OCI-LY7 (cell line): ENCODE measurements around the gene SHC1. TPM values are rescaled to one million over a fixed set of nuclear protein-coding genes. Genes with fewer than 3 reads are reported as not detected.
A peak's percentile ranks its signal among the peaks of the same experiment; 100 is the strongest.

Experiments
- BruUV-seq: library from RNA; stranded (reverse); fragments of 400-500 nt; replicated peaks from 2 replicates; lab custom pipeline; 2021; lab: Mats Ljungman, UMichigan
- CTCF ChIA-PET: fragments of 300-600 bp; sonication (Branson Sonifier 250); formaldehyde crosslinking; loops from one replicate; lab custom pipeline; 2022; ENCODE audit warnings: antibody characterized with exemption; ENCODE audit not compliant: unreplicated experiment; lab: Charles Lee
- POLR2A ChIA-PET: fragments of 300-600 bp; sonication (Branson Sonifier 250); formaldehyde crosslinking; loops from one replicate; lab custom pipeline; 2022; ENCODE audit warnings: antibody characterized with exemption; lab: Charles Lee
- DNase-seq: peaks from one replicate; pipeline ENCODE4 v3.0.0-alpha.2; 2015; ENCODE audit warnings: low spot score
- H2AFZ ChIP-seq: fragments of 200-600 bp; sonication (generic), shearing (Covaris generic); 2 replicates; pipeline ENCODE4 v1.6.1; 2014; ENCODE audit warnings: mild to moderate bottlenecking, antibody characterized with exemption, low read length, moderate library complexity
- H3K27ac ChIP-seq: fragments of 200-600 bp; sonication (generic); 2 replicates; pipeline ENCODE4 v1.5.1; 2014; ENCODE audit warnings: mixed run types, low read depth, mild to moderate bottlenecking, moderate library complexity, low read length, inconsistent platforms; ENCODE audit not compliant: poor library complexity, severe bottlenecking
- H3K36me3 ChIP-seq: fragments of 200-600 bp; sonication (generic); 2 replicates; pipeline ENCODE4 v1.6.1; 2014; ENCODE audit warnings: mild to moderate bottlenecking, antibody characterized with exemption, low read length, moderate library complexity, mixed read lengths; ENCODE audit not compliant: insufficient read depth
- H3K4me1 ChIP-seq: fragments of 200-600 bp; sonication (generic); 2 replicates; pipeline ENCODE4 v1.5.1; 2014; ENCODE audit warnings: mild to moderate bottlenecking, low read length; ENCODE audit not compliant: insufficient read depth, poor library complexity, severe bottlenecking
- H3K4me2 ChIP-seq: fragments of 200-600 bp; sonication (generic); 2 replicates; pipeline ENCODE4 v1.6.1; 2014; ENCODE audit warnings: mild to moderate bottlenecking, low read length
- H3K4me3 ChIP-seq: fragments of 200-600 bp; sonication (generic); 2 replicates; pipeline ENCODE4 v1.5.1; 2014; ENCODE audit warnings: mild to moderate bottlenecking, low read depth, low read length; ENCODE audit not compliant: poor library complexity, severe bottlenecking
- H3K79me2 ChIP-seq: fragments of 200-600 bp; sonication (generic); 2 replicates; pipeline ENCODE4 v1.6.1; 2016; ENCODE audit warnings: low read depth, mild to moderate bottlenecking, low read length, moderate library complexity, mixed read lengths; ENCODE audit not compliant: insufficient read depth
- H3K9me2 ChIP-seq: fragments of 200-600 bp; sonication (generic); 2 replicates; pipeline ENCODE4 v1.6.1; 2016; ENCODE audit warnings: mild to moderate bottlenecking, low read length, mixed read lengths; ENCODE audit not compliant: insufficient read depth
- H3K9me3 ChIP-seq: fragments of 200-600 bp; sonication (generic); 2 replicates; pipeline ENCODE4 v1.6.1; 2014; ENCODE audit warnings: mild to moderate bottlenecking, mixed run types, low read length, mixed read lengths
- H4K20me1 ChIP-seq: fragments of 200-600 bp; sonication (generic); 2 replicates; pipeline ENCODE4 v1.6.1; 2014; ENCODE audit warnings: mild to moderate bottlenecking, antibody characterized with exemption, low read length, moderate library complexity, mixed read lengths; ENCODE audit not compliant: insufficient read depth
- EZH2phosphoT487 ChIP-seq: fragments of 200-600 bp; sonication (generic); IDR thresholded peaks from 2 replicates; pipeline ENCODE4 v1.6.1; 2018; ENCODE audit warnings: low read depth, borderline replicate concordance, mild to moderate bottlenecking, mixed run types, antibody characterized with exemption, low read length, moderate library complexity, mixed read lengths
- intact Hi-C: fragments of 100-400 bp; cut with micrococcal nuclease; formaldehyde crosslinking; loops from one replicate; pipeline ENCODE4 v1.10.0; 2022; ENCODE audit not compliant: unreplicated experiment
- total RNA-seq, 2 experiments: library from RNA; depleted of rRNA in 1 of 2; stranded (reverse); fragments of >200 nt in 1 of 2; shearing (Covaris generic) in 1 of 2; gene quantifications; 2 replicates each; pipeline ENCODE4 v1.2.3, GENCODE V29; 2014 to 2022
- TF ChIP-seq, protein P1 (sequence below): fragments of 200-600 bp; sonication (generic); conservative IDR thresholded peaks from 2 replicates; pipeline ENCODE4 v1.5.1; 2014; ENCODE audit warnings: mild to moderate bottlenecking, antibody characterized with exemption, low read length, moderate library complexity, mixed read lengths

The SHC1 gene
- total RNA-seq, 2 experiments from 2014 or later = 37.6 to 77.4 TPM

DNA sequence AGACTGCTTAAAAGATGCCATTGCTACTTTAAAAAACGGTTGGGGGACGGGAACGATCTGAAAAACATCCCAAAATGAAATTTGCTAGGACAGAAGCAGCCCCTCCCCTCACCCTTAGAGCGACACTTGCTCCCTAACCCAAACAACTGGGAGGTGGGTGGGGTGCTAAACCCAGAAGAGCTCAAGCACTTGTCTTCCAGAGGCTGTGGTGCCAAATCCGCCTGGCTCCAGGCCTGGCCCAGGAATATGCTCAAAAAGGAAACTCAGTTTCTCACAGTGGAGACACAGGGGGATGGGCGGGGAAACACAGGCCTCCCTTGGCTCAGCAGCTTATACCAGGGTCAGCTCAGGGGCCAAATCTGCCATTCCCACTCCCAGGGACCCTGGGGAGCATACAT is 14.0 kb downstream of the SHC1 start:
- H3K4me3 ChIP-seq = peak overlapping the region; percentile 72
- H3K9me2 ChIP-seq = no peaks in the 10 kb centered on the region
- ChIA-PET POLR2A (interaction anchor here (1.0 to 1.3 kb wide), 6 partner anchors 15 to 100 kb away, joined by 3 to 8 read pairs (median 4); partner anchors contain the start of genes FLAD1 and PMVK), CTCF (interaction anchor here (1.3 kb wide), 1 partner anchor 66 kb away, joined by 3 read pairs; no protein-coding TSS in a partner anchor)
- no TSS peak for BruUV-seq
- H3K4me2 ChIP-seq = peak overlapping the region; percentile 85
- H3K27ac ChIP-seq = peak overlapping the region; percentile 87
- H3K36me3 ChIP-seq = peaks cover 29% of the 10 kb centered on the region
- no peaks in the 10 kb centered on the region for H3K9me3 ChIP-seq
- H3K4me1 ChIP-seq = peaks cover 63% of the 10 kb centered on the region
- no peak for DNase-seq
- H4K20me1 ChIP-seq = 0 out of 2 replicates have a peak, but pooled peaks cover 4% of the 10 kb centered on the region
- peaks cover 47% of the 10 kb centered on the region for H3K79me2 ChIP-seq
- no peak for TF ChIP-seq EZH2phosphoT487
- TF ChIP-seq, protein P1, sequence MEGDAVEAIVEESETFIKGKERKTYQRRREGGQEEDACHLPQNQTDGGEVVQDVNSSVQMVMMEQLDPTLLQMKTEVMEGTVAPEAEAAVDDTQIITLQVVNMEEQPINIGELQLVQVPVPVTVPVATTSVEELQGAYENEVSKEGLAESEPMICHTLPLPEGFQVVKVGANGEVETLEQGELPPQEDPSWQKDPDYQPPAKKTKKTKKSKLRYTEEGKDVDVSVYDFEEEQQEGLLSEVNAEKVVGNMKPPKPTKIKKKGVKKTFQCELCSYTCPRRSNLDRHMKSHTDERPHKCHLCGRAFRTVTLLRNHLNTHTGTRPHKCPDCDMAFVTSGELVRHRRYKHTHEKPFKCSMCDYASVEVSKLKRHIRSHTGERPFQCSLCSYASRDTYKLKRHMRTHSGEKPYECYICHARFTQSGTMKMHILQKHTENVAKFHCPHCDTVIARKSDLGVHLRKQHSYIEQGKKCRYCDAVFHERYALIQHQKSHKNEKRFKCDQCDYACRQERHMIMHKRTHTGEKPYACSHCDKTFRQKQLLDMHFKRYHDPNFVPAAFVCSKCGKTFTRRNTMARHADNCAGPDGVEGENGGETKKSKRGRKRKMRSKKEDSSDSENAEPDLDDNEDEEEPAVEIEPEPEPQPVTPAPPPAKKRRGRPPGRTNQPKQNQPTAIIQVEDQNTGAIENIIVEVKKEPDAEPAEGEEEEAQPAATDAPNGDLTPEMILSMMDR = no peak
- intact Hi-C loops = no loop called here
- no peak overlapping the region for H2AFZ ChIP-seq

DNA sequence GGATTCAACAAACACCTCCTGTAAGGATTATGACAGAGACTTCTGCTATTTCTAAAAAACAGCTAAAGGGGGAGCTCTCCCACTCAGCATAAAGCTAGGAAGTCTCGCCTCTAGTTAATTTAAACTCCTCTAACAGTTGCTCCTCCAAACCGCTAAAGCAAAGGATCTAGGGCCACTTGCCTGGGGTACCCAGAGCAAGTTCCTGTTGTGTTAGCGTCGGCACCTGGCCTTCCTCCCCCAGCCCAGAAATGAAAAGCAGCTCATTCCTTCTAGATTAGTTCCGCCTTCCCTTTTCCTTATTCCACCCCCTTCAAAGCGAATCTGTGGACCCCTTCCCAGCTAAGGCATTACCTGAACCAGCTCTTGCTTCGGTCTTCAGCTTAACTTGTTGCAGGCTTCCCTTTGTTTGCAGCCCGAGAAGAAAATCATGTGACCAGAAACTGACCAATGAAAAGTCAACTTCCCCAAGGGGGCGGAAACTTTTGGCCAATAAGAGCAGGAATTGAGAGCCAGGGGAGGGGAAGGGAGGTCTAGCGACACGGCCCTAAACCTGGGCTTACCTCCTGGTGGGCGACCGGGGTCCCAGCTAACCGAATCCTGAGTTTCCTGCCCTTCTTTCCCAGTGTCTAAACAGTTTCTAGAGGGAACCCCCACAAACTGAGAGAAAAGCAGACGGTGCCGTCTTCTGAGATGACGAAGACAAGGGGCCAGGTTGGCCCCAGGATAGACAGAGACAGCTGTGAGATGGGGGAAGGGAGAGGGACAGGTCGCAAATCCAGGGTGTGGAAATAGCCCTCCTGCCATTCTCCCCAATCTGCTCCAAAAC is 14.6 kb downstream of the SHC1 start, which contains the start of gene PBXIP1:
PBXIP1 (minus strand) TSS at position 382 of the 826 bp plus-strand sequence. CDS start 2,378 bp downstream, outside the sequence.
- no peak within 1 kb of the TSS for H2AFZ ChIP-seq
- peak within 1 kb of the TSS; percentile 85 for H3K4me2 ChIP-seq
- 0 out of 2 replicates have a peak, but pooled peaks cover 4% of the 10 kb centered on the region for H4K20me1 ChIP-seq
- POLR2A ChIA-PET = interaction anchor here (0.6 to 1.3 kb wide), 9 partner anchors 16 to 191 kb away, joined by 3 to 8 read pairs (median 4); partner anchors contain the start of genes FLAD1 and PMVK
- H3K9me2 ChIP-seq = no peaks in the 10 kb centered on the region
- BruUV-seq = no TSS peak
- intact Hi-C loops = no loop called here
- peak within 1 kb of the TSS; percentile 87 for H3K27ac ChIP-seq
- H3K36me3 ChIP-seq = peaks cover 32% of the 10 kb centered on the region
- no peak for TF ChIP-seq EZH2phosphoT487
- TF ChIP-seq, protein P1 = peak; percentile 65
- H3K79me2 ChIP-seq = peaks cover 44% of the 10 kb centered on the region
- H3K9me3 ChIP-seq = no peaks in the 10 kb centered on the region
- H3K4me3 ChIP-seq = peak within 1 kb of the TSS; percentile 72
- CTCF ChIA-PET = interaction anchor here (0.7 to 3.4 kb wide), 5 partner anchors 12 to 67 kb away, joined by 3 to 13 read pairs (median 4); partner anchors contain the start of gene FLAD1
- peaks cover 69% of the 10 kb centered on the region for H3K4me1 ChIP-seq
- peak; percentile 92 for DNase-seq
